Left ventricle myocardium inferior (tissue), 1 donor: ENCODE data around the gene TJP3. TPM values are rescaled to one million over a fixed set of nuclear protein-coding genes. Genes with fewer than 3 reads are reported as not detected.
A peak's percentile ranks its signal among the peaks of the same experiment; 100 is the strongest.

ENCODE experiments used
- DNase-seq: peaks from one replicate; pipeline ENCODE4 v3.0.0-alpha.2; 2020
- H3K27ac ChIP-seq: fragments of 200-600 bp; replicated peaks from 2 replicates; pipeline ENCODE4 v1.8.0; 2021
- H3K27me3 ChIP-seq: fragments of 200-600 bp; 2 replicates; pipeline ENCODE4 v1.8.0; 2021; ENCODE audit warnings: low read depth
- H3K36me3 ChIP-seq: fragments of 200-600 bp; 2 replicates; pipeline ENCODE4 v1.8.0; 2021
- H3K4me1 ChIP-seq: fragments of 200-600 bp; 2 replicates; pipeline ENCODE4 v1.8.0; 2021
- H3K4me3 ChIP-seq: fragments of 200-600 bp; 2 replicates; pipeline ENCODE4 v1.8.0; 2021; ENCODE audit warnings: mild to moderate bottlenecking, moderate library complexity
- H3K9me3 ChIP-seq: fragments of 200-600 bp; replicated peaks from 2 replicates; pipeline ENCODE4 v1.8.0; 2021
- intact Hi-C: fragments of 100-400 bp; cut with micrococcal nuclease; formaldehyde crosslinking; loops from one replicate; pipeline ENCODE4 v1.11.0; 2022
- total RNA-seq: library from RNA; stranded (reverse); fragmentation: NEBNext Ultra II Directional; extraction: Animal tissue kit (Norgen Biotek cat#: 25700); gene quantifications from one replicate; pipeline ENCODE4 v1.2.1, GENCODE V29; 2021
- TF ChIP-seq, protein P1 (sequence below): fragments of 200-600 bp; IDR thresholded peaks from 2 replicates; pipeline ENCODE4 v1.8.0; 2021; ENCODE audit warnings: antibody characterized with exemption, mild to moderate bottlenecking, borderline replicate concordance
- donor health status: DM: no; HTN: yes; CAD: no; lungs with severe emphysema.

Gene TJP3
- total RNA-seq, 1 donor from 2014 or later, result not detected

- Histone ChIP-seq H3K27me3 (peaks cover 88% of the 10 kb centered on the region), H3K9me3 (peaks cover 24% of the 10 kb centered on the region), H3K4me3 (peak within 1 kb of the TSS; percentile 55), H3K36me3 (no peaks in the 10 kb centered on the region), H3K4me1 (peaks cover 8% of the 10 kb centered on the region), H3K27ac (no peak within 1 kb of the TSS)
- TF ChIP-seq, protein P1, sequence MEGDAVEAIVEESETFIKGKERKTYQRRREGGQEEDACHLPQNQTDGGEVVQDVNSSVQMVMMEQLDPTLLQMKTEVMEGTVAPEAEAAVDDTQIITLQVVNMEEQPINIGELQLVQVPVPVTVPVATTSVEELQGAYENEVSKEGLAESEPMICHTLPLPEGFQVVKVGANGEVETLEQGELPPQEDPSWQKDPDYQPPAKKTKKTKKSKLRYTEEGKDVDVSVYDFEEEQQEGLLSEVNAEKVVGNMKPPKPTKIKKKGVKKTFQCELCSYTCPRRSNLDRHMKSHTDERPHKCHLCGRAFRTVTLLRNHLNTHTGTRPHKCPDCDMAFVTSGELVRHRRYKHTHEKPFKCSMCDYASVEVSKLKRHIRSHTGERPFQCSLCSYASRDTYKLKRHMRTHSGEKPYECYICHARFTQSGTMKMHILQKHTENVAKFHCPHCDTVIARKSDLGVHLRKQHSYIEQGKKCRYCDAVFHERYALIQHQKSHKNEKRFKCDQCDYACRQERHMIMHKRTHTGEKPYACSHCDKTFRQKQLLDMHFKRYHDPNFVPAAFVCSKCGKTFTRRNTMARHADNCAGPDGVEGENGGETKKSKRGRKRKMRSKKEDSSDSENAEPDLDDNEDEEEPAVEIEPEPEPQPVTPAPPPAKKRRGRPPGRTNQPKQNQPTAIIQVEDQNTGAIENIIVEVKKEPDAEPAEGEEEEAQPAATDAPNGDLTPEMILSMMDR, result no peak
- intact Hi-C loops, result no loop called here
- DNase-seq, result no peak
These were observed 78.0 kb downstream of the TJP3 start, which contains the start of gene MATK for GRCh38 chr19:3785938-3786824. TSS of gene MATK (minus strand) at chr19:3786381. CDS start at chr19:3785135, 1,246 bp downstream.

GRCh38 chr19:3788996-3789778 lies 81.0 kb downstream of the TJP3 start:
- peaks cover 6% of the 10 kb centered on the region for H3K9me3 ChIP-seq
- no peaks in the 10 kb centered on the region for H3K36me3 ChIP-seq
- no peak for DNase-seq
- H3K4me1 ChIP-seq, result peaks cover 8% of the 10 kb centered on the region
- H3K27ac ChIP-seq, result no peak overlapping the region
- peaks cover 67% of the 10 kb centered on the region for H3K27me3 ChIP-seq
- TF ChIP-seq, protein P1, result no peak
- intact Hi-C loops, result no loop called here
- H3K4me3 ChIP-seq, result no peak overlapping the region

GRCh38 chr19:3790209-3790734 lies 82.1 kb downstream of the TJP3 start:
- Histone ChIP-seq H3K4me1 (peaks cover 8% of the 10 kb centered on the region), H3K27ac (no peak overlapping the region), H3K4me3 (no peak overlapping the region), H3K36me3 (no peaks in the 10 kb centered on the region), H3K9me3 (peaks cover 6% of the 10 kb centered on the region), H3K27me3 (peaks cover 56% of the 10 kb centered on the region)
- TF ChIP-seq, protein P1, result no peak
- DNase-seq, result no peak
- intact Hi-C loops, result no loop called here

DNA sequence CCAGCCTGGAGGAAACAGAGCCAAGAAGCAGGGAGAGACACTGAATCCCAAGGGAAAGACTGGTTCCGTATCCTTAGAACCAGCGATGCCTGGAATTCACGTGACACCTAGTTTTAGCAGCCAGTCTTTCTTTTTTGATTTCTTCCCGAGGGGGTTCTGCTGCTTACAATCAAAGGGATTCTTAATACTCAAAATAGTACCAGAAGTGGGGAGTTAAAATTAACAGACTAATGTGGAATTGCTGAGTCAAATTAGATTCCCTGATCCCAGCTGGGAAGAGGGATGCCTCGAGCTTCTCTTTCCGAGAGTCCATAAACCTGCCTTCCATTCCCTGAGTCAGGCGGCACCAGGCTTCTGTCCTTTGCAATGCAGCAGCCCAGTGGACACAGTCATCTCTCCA lies 82.8 kb downstream of the TJP3 start:
- TF ChIP-seq, protein P1, result no peak
- Histone ChIP-seq H3K9me3 (peaks cover 9% of the 10 kb centered on the region), H3K4me1 (peaks cover 2% of the 10 kb centered on the region), H3K27me3 (peaks cover 49% of the 10 kb centered on the region), H3K4me3 (no peak overlapping the region), H3K36me3 (no peaks in the 10 kb centered on the region), H3K27ac (no peak overlapping the region)
- DNase-seq, result no peak
- intact Hi-C loops, result no loop called here

DNA sequence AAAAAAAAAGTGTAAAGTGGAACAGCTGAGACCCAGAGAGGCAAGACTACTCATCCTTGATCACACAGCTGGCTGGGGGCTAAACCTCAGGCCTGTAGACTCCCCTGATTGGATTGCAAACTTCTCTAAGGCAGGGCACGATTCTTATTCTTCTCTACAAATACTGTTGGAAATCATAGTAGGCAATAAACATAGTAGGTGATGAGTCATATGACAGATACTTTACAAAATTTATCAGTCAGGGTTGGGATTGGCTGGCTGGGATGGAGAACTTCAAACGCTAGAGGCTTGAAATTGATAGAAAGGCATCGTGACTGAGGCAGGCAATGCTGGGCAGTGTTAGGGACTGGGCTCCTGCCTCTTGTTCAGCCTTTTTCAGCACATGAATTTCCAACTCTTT lies 83.9 kb downstream of the TJP3 start:
- TF ChIP-seq, protein P1, result no peak
- H3K4me3 ChIP-seq, result no peak overlapping the region
- no peaks in the 10 kb centered on the region for H3K36me3 ChIP-seq
- peaks cover 21% of the 10 kb centered on the region for H3K9me3 ChIP-seq
- intact Hi-C loops, result no loop called here
- H3K27me3 ChIP-seq, result peaks cover 37% of the 10 kb centered on the region
- H3K4me1 ChIP-seq, result no peaks in the 10 kb centered on the region
- no peak overlapping the region for H3K27ac ChIP-seq
- DNase-seq, result no peak
